Transverse colon (tissue), 4 donors: ENCODE measurements around the gene PDZD2. TPM values are rescaled to one million over a fixed set of nuclear protein-coding genes. Genes with fewer than 3 reads are reported as not detected.

Source experiments
- DNase-seq: peaks from one replicate; pipeline ENCODE4 v3.0.0-alpha.2; 2019
- H3K27ac ChIP-seq, 4 donors: fragments of 200-600 bp; sonication (generic); 2 replicates each; pipeline ENCODE4 v1.5.1; 2016 to 2018; ENCODE audit warnings: inconsistent platforms in 4 of 4
- H3K27me3 ChIP-seq: fragments of 200-600 bp; sonication (generic); 2 replicates; pipeline ENCODE4 v1.5.1; 2017; ENCODE audit warnings: inconsistent platforms
- H3K36me3 ChIP-seq, 4 donors: fragments of 200-600 bp; sonication (generic); 2 replicates each; pipeline ENCODE4 v1.5.1; 2017 to 2019; ENCODE audit warnings: inconsistent platforms in 4 of 4
- H3K4me1 ChIP-seq, 4 donors: fragments of 200-600 bp; sonication (generic); 2 replicates each; pipeline ENCODE4 v1.5.1; 2017 to 2020; ENCODE audit warnings: inconsistent platforms in 4 of 4
- H3K4me3 ChIP-seq, 4 donors: fragments of 200-600 bp; sonication (generic); 1 replicate in 1 of 4; 2 replicates in 3 of 4; pipeline versions ENCODE4 v1.5.1 to v1.6.1; 2017 to 2019; ENCODE audit warnings: inconsistent platforms in 4 of 4
- H3K9me3 ChIP-seq, 2 donors: fragments of 200-600 bp; sonication (generic); 2 replicates each; pipeline ENCODE4 v1.5.1; 2017 to 2019; ENCODE audit warnings: inconsistent platforms in 2 of 2
- EP300 ChIP-seq: sonication (generic); formaldehyde crosslinking; IDR thresholded peaks from one replicate; pipeline ENCODE4 v1.6.1; 2017; ENCODE audit warnings: antibody characterized with exemption, low read depth
- POLR2A ChIP-seq: fragments of 450-650 bp; IDR thresholded peaks from one replicate; pipeline ENCODE4 v1.6.1; 2016; ENCODE audit warnings: antibody characterized with exemption, mild to moderate bottlenecking, moderate library complexity
- POLR2AphosphoS5 ChIP-seq, 3 donors: sonication (generic); formaldehyde crosslinking; IDR thresholded peaks; one replicate each; pipeline ENCODE4 v1.6.1; 2016; ENCODE audit warnings: antibody characterized with exemption in 3 of 3
- WGBS, 2 donors: methylation state at CpG; one replicate each; pipeline ENCODE4 v1.1.5; 2018; ENCODE audit warnings: low coverage in 1 of 2; 5-methylcytosine and 5-hydroxymethylcytosine counted together
- in situ Hi-C, 4 donors: fragments of 200-750 bp; cut with MboI; loops; one replicate each; pipeline versions ENCODE4 v1.15.0 to v1.15.1; 2017; ENCODE audit warnings: low sequenced_read_pairs in 3 of 4, low pct_ligation_motif_present in 1 of 4, low pct_unique_long_range_greater_than_20kb in 1 of 4
- intact Hi-C: fragments of 100-400 bp; cut with DNase I; formaldehyde crosslinking; loops from one replicate; pipeline ENCODE4 v1.15.1; 2023; ENCODE audit warnings: low total_unique reads
- total RNA-seq, 4 donors: library from RNA; depleted of rRNA; stranded (reverse); fragments of >200 nt; gene quantifications; one replicate each; pipeline ENCODE4 v1.1.0, GENCODE V29; 2016
- TF ChIP-seq, protein P1 (sequence below), 5 experiments: fragments of 200-600 bp in 3 of 5; fragments of 450-650 bp in 2 of 5; sonication (generic) in 3 of 5; IDR thresholded peaks; 1 replicate in 2 of 5; 2 replicates in 3 of 5; pipeline ENCODE4 v1.5.1; 2016 to 2017; ENCODE audit warnings: antibody characterized with exemption in 5 of 5, inconsistent platforms in 3 of 5, mild to moderate bottlenecking in 2 of 5, moderate library complexity in 1 of 5

Gene PDZD2
- total RNA-seq, 4 donors from 2014 or later, result 2.0 to 3.7 (median 2.8) TPM

DNA sequence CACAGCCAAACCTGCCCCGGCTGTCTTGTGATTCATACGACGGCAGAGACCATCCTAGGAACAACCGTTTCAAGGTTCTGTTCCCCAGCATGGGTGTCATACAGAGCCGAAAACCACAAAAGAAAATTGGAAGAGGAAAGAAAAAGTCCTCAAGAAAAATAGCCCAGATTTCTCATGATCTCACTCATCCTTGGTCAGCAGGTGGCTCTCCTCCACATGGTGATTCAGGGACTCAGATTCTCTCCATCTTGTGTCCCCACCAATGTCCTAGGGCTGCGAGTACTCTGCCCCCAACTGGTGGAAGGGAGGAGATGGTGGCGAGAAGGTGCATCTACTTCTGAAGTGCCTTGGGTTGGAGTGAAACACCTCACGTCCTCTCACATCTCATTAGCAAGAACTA is 25.6 kb downstream of the PDZD2 start:
- no peak for TF ChIP-seq POLR2A
- TF ChIP-seq, protein P1, sequence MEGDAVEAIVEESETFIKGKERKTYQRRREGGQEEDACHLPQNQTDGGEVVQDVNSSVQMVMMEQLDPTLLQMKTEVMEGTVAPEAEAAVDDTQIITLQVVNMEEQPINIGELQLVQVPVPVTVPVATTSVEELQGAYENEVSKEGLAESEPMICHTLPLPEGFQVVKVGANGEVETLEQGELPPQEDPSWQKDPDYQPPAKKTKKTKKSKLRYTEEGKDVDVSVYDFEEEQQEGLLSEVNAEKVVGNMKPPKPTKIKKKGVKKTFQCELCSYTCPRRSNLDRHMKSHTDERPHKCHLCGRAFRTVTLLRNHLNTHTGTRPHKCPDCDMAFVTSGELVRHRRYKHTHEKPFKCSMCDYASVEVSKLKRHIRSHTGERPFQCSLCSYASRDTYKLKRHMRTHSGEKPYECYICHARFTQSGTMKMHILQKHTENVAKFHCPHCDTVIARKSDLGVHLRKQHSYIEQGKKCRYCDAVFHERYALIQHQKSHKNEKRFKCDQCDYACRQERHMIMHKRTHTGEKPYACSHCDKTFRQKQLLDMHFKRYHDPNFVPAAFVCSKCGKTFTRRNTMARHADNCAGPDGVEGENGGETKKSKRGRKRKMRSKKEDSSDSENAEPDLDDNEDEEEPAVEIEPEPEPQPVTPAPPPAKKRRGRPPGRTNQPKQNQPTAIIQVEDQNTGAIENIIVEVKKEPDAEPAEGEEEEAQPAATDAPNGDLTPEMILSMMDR (IDR thresholded peaks at IDR 0.05), result no peak
- TF ChIP-seq POLR2AphosphoS5 (IDR thresholded peaks at IDR 0.05), result no peak
- no peak for TF ChIP-seq EP300
- H3K36me3 ChIP-seq, result no peaks in the 10 kb centered on the region
- WGBS, 2 donors, result 0 to 75% methylated on average over 1 to 8 of the region's 8 CpGs
- H3K27me3 ChIP-seq, result no peaks in the 10 kb centered on the region
- H3K4me3 ChIP-seq, result no peak overlapping the region
- H3K4me1 ChIP-seq, result no peaks in the 10 kb centered on the region
- H3K9me3 ChIP-seq, result no peaks in the 10 kb centered on the region
- no peak overlapping the region for H3K27ac ChIP-seq
- in situ Hi-C loops (no loop called here), intact Hi-C loops (no loop called here)
- no peak for DNase-seq

DNA sequence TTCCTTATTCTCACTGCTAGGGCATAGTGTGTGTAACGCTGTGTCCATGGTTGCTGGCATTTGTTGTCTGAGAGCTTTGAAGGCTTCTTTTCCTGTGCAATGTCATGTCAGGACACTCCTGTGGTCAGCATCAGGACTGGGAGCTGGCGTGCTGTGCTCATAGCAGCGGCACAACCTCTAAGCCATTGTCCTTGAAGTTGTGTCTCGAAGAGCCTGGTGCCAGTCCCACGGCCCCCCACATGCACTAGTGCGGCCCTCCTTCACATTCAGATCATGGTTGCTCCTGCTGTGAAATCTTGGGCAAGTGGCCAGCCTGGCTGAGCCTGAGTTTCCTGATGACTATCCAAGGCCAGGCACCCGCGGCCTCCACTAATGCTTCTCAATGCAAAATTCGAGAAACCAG is 32.4 kb downstream of the PDZD2 start:
- in situ Hi-C loops (no loop called here), intact Hi-C loops (no loop called here)
- DNase-seq, result no peak
- Histone ChIP-seq H3K4me3 (no peak overlapping the region), H3K27me3 (no peaks in the 10 kb centered on the region), H3K27ac (no peak overlapping the region), H3K36me3 (no peaks in the 10 kb centered on the region), H3K9me3 (no peaks in the 10 kb centered on the region), H3K4me1 (no peaks in the 10 kb centered on the region)
- WGBS, 2 donors, result 73 to 100% methylated on average over 1 to 9 of the region's 9 CpGs
- no peak for TF ChIP-seq POLR2A
- TF ChIP-seq POLR2AphosphoS5 (IDR thresholded peaks at IDR 0.05), result no peak
- no peak for TF ChIP-seq EP300
- TF ChIP-seq, protein P1 (IDR thresholded peaks at IDR 0.05), result no peak

DNA sequence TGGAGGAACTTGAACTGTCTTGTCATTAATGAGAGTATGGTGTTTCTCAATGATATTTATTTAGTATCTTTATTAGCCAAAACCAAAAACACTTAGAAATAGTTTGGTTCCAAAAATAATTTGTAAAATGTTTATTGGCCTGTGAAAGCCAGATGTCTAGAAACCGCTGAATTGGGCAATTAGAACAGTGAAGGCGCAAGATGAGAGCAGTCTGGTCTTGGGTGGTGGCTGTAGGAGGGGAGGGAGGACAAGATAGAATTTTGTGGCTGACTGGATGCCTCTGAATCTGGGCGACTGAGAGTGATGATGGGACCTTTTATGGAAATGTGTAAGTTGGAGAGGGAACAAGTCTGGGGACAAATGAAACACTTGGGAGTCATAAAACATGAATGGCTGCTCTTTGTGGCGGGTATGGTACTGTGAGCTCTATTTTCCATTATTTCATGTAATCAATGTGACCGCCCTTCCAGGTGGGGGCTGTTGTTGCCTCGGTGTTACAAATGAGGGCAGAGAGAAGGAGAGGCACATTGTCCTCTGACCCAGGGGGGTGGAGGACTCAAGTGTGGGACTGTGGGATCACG is 35.5 kb downstream of the PDZD2 start:
- in situ Hi-C loops, result no loop called here
- H3K4me3 ChIP-seq, result no peak overlapping the region
- H3K4me1 ChIP-seq, result no peaks in the 10 kb centered on the region
- intact Hi-C loops, result no loop called here
- H3K27me3 ChIP-seq, result no peaks in the 10 kb centered on the region
- H3K27ac ChIP-seq, result no peak overlapping the region
- H3K9me3 ChIP-seq, result no peaks in the 10 kb centered on the region
- no peaks in the 10 kb centered on the region for H3K36me3 ChIP-seq
- 69 to 76% methylated on average over 4 to 7 of the region's 7 CpGs for WGBS, 2 donors
- TF ChIP-seq, protein P1 (IDR thresholded peaks at IDR 0.05), result no peak
- TF ChIP-seq POLR2AphosphoS5 (IDR thresholded peaks at IDR 0.05) (no peak), POLR2A (no peak), EP300 (no peak)
- DNase-seq, result no peak

DNA sequence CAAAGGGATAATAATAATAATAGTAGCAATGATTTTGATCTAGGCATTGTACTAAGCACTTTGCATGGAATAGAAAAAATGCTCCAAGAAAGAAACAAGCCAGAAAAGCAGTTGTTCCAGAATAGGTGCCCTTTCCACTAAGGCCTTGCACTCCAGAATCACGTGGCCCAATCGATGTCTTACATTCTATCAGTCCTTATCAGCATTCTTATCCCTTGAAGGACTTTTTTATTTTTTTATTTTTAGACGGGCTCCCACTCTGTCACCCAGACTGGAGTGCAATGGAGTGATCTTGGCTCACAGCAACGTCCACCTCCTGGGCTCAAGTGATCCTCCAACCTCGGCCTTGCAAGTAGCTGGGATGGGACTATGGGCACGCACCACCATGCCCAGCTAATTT is 36.5 kb downstream of the PDZD2 start:
- Histone ChIP-seq H3K27me3 (no peaks in the 10 kb centered on the region), H3K36me3 (no peaks in the 10 kb centered on the region), H3K4me3 (no peak overlapping the region), H3K9me3 (no peaks in the 10 kb centered on the region), H3K4me1 (no peaks in the 10 kb centered on the region), H3K27ac (no peak overlapping the region)
- intact Hi-C loops, result no loop called here
- in situ Hi-C loops, result no loop called here
- TF ChIP-seq POLR2A (no peak), POLR2AphosphoS5 (IDR thresholded peaks at IDR 0.05) (no peak), EP300 (no peak)
- TF ChIP-seq, protein P1 (IDR thresholded peaks at IDR 0.05), result no peak
- WGBS, 2 donors, result 73 to 81% methylated on average over 3 to 6 of the region's 6 CpGs
- DNase-seq, result no peak
